Sigmoid colon (tissue), 3 donors: ENCODE measurements around the gene RPL19.
A peak's percentile ranks its signal among the peaks of the same experiment; 100 is the strongest.

Experiments used
- CTCF ChIP-seq, 4 experiments: fragments of 450-650 bp in 3 of 4; fragments of 200-600 bp in 1 of 4; IDR thresholded peaks; one replicate each; pipeline ENCODE4 v1.5.1; 2016 to 2019; ENCODE audit warnings: antibody characterized with exemption in 4 of 4, mild to moderate bottlenecking in 3 of 4, moderate library complexity in 2 of 4
- POLR2A ChIP-seq, 2 donors: fragments of 450-650 bp; IDR thresholded peaks; one replicate each; pipeline ENCODE4 v1.6.1; 2016; ENCODE audit warnings: antibody characterized with exemption in 2 of 2, mild to moderate bottlenecking in 2 of 2, moderate library complexity in 2 of 2

- TF ChIP-seq CTCF (IDR thresholded peaks at IDR 0.05) (peak in 2 of 4 experiments; percentile 22), POLR2A (IDR thresholded peaks at IDR 0.05) (no peak)
These were observed 39.7 kb downstream of the RPL19 start for GRCh38 chr17:39239640-39240314.
